ENCODE results near the gene ICA1. TPM values are rescaled to one million over a fixed set of nuclear protein-coding genes. Genes with fewer than 3 reads are reported as not detected.
"Not testable (repeated sequence)": the region's sequence is repeated elsewhere in the genome, so short reads cannot be mapped to it uniquely, and the experiment has no call there.

Gene ICA1
- total RNA-seq, 1 experiment from 2014 or later: 28.8 TPM

- H3K27me3 ChIP-seq (ENCODE audit: insufficient read depth, low read length): no peaks in the 10 kb centered on the region
- no peak overlapping the region for H3K4ac ChIP-seq (ENCODE audit: low read depth, low read length)
- Mint-ChIP-seq H3K4me1 (peaks cover 31 to 34% of the 10 kb centered on the region in 2 experiments), H3K27me3 (ENCODE audit: low read depth) (no peaks in the 10 kb centered on the region), H3K27ac (no peak overlapping the region; a peak in 1 of 7 replicates), H3K9me3 (no peaks in the 10 kb centered on the region), H3K4me3 (no peak overlapping the region), H3K36me3 (ENCODE audit: insufficient read depth in 1 of 3, low read depth in 3 of 3) (peaks cover 9 to 31% (median 29%) of the 10 kb centered on the region in 3 experiments)
- no peak for DNase-seq
- no peak overlapping the region for H3K14ac ChIP-seq (ENCODE audit: insufficient read depth, low read length)
- H2AK5ac ChIP-seq (ENCODE audit: insufficient read length, low read length): no peak overlapping the region
- no peak overlapping the region for H3K4me2 ChIP-seq (ENCODE audit: insufficient read depth, insufficient read length, low read length)
- H2BK120ac ChIP-seq (ENCODE audit: low read depth, low read length, poor library complexity, severe bottlenecking): no peak overlapping the region
- no peaks in the 10 kb centered on the region; the same call in 1 of the 2 replicates for H3K4me1 ChIP-seq (ENCODE audit: insufficient read depth, low read length)
- H3K79me2 ChIP-seq (ENCODE audit: insufficient read depth, low read length): no peaks in the 10 kb centered on the region
- H2BK5ac ChIP-seq (ENCODE audit: insufficient read length, low read length): no peak overlapping the region
- H3T11ph ChIP-seq (ENCODE audit: low read length): no peak overlapping the region
- no peaks in the 10 kb centered on the region for H3K9me3 ChIP-seq (ENCODE audit: control insufficient read depth, low read depth, low read length)
- no peak overlapping the region for H4K8ac ChIP-seq (replicated peaks; ENCODE audit: insufficient read length, low read depth, low read length)
- no peaks in the 10 kb centered on the region for H4K20me1 ChIP-seq (ENCODE audit: control insufficient read depth, insufficient read depth, insufficient read length)
- no peak overlapping the region for H3K9ac ChIP-seq (ENCODE audit: extremely low read depth, insufficient read length, low read length)
- no peak overlapping the region for H3K18ac ChIP-seq (ENCODE audit: insufficient read length, low read depth, low read length)
- H2BK15ac ChIP-seq (ENCODE audit: low read depth, low read length): no peak overlapping the region
- no peak overlapping the region for H3K23ac ChIP-seq (ENCODE audit: insufficient read length, low read depth, low read length)
- H2BK20ac ChIP-seq (ENCODE audit: low read depth, low read length, poor library complexity, severe bottlenecking): no peak overlapping the region
- no peak overlapping the region for H4K5ac ChIP-seq (ENCODE audit: insufficient read length, low read depth, low read length)
- TF ChIP-seq CTCF (conservative IDR thresholded peaks at IDR 0.05): no peak
- no peak overlapping the region for H2AFZ ChIP-seq (ENCODE audit: low read length)
- H3K56ac ChIP-seq (ENCODE audit: insufficient read length, low read depth, low read length): no peak overlapping the region
- no peaks in the 10 kb centered on the region for H3K23me2 ChIP-seq (ENCODE audit: insufficient read length, low read depth, low read length, poor library complexity, severe bottlenecking)
- H4K91ac ChIP-seq (ENCODE audit: insufficient read length, low read depth, low read length): no peak overlapping the region
- no peak overlapping the region for H3K27ac ChIP-seq (ENCODE audit: insufficient read length, low read depth, low read length)
- no peak overlapping the region for H2BK12ac ChIP-seq (ENCODE audit: insufficient read length, low read depth, low read length)
- no peaks in the 10 kb centered on the region for H3K79me1 ChIP-seq (ENCODE audit: insufficient read depth, low read depth, low read length, poor library complexity, severe bottlenecking)
Measured at GRCh38 chr7:8063706-8064297, 198.2 kb downstream of the ICA1 start.

DNA sequence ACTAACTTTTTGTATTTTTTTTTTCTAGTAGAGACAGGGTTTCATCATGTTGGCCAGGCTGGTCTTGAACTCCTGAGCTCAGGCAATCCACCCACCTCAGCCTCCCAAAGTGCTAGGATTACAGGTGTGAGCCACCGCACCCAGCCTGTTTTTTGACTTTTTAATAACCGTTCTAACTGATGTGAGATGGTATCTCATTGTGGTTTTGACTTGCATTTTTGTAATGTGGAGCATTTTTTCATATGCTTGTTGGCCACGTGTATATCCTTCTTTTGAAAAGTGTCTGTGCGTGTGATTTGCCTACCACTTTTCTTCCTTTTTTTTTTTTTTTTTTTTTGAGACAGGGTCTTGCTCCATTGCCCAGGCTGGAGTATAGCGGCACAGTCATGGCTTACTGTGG lies 198.7 kb downstream of the ICA1 start:
- not testable (repeated sequence) for H3K79me1 ChIP-seq (ENCODE audit: insufficient read depth, low read depth, low read length, poor library complexity, severe bottlenecking); H2AK5ac ChIP-seq (ENCODE audit: insufficient read length, low read length); H4K8ac ChIP-seq (replicated peaks; ENCODE audit: insufficient read length, low read depth, low read length); H3K4ac ChIP-seq (ENCODE audit: low read depth, low read length); H4K91ac ChIP-seq (ENCODE audit: insufficient read length, low read depth, low read length); H3K27me3 Mint-ChIP-seq (ENCODE audit: low read depth); H3K27ac Mint-ChIP-seq; H2BK15ac ChIP-seq (ENCODE audit: low read depth, low read length); DNase-seq; H3K27me3 ChIP-seq (ENCODE audit: insufficient read depth, low read length); H2BK5ac ChIP-seq (ENCODE audit: insufficient read length, low read length); H3T11ph ChIP-seq (ENCODE audit: low read length); H3K4me3 Mint-ChIP-seq; H3K9me3 ChIP-seq (ENCODE audit: control insufficient read depth, low read depth, low read length); H2AFZ ChIP-seq (ENCODE audit: low read length); H3K14ac ChIP-seq (ENCODE audit: insufficient read depth, low read length); H2BK120ac ChIP-seq (ENCODE audit: low read depth, low read length, poor library complexity, severe bottlenecking); H3K18ac ChIP-seq (ENCODE audit: insufficient read length, low read depth, low read length); H3K4me2 ChIP-seq (ENCODE audit: insufficient read depth, insufficient read length, low read length); H2BK12ac ChIP-seq (ENCODE audit: insufficient read length, low read depth, low read length); H4K20me1 ChIP-seq (ENCODE audit: control insufficient read depth, insufficient read depth, insufficient read length); H3K27ac ChIP-seq (ENCODE audit: insufficient read length, low read depth, low read length); H3K9ac ChIP-seq (ENCODE audit: extremely low read depth, insufficient read length, low read length); H3K4me1 ChIP-seq (ENCODE audit: insufficient read depth, low read length); H3K23me2 ChIP-seq (ENCODE audit: insufficient read length, low read depth, low read length, poor library complexity, severe bottlenecking); H2BK20ac ChIP-seq (ENCODE audit: low read depth, low read length, poor library complexity, severe bottlenecking); H3K23ac ChIP-seq (ENCODE audit: insufficient read length, low read depth, low read length); H3K9me3 Mint-ChIP-seq; H3K56ac ChIP-seq (ENCODE audit: insufficient read length, low read depth, low read length); H3K79me2 ChIP-seq (ENCODE audit: insufficient read depth, low read length); H4K5ac ChIP-seq (ENCODE audit: insufficient read length, low read depth, low read length)
- no CpG with 5 or more reads among the region's 5 CpGs for WGBS (ENCODE audit: extremely low coverage, insufficient read length, low lambda C conversion rate)
- peaks cover 9 to 31% (median 29%) of the 10 kb centered on the region in 3 experiments for H3K36me3 Mint-ChIP-seq (ENCODE audit: insufficient read depth in 1 of 3, low read depth in 3 of 3)
- H3K4me1 Mint-ChIP-seq: peaks cover 29% of the 10 kb centered on the region in 2 experiments

Measured in H9 (cell line).